Fibroblast of the aortic adventitia (primary cell): ENCODE data around the gene TOPBP1. TPM values are rescaled to one million over a fixed set of nuclear protein-coding genes. Genes with fewer than 3 reads are reported as not detected.
"Not testable (repeated sequence)": the region's sequence is repeated elsewhere in the genome, so short reads cannot be mapped to it uniquely, and the experiment has no call there.

Experiments used
- DNase-seq: peaks from one replicate; pipeline ENCODE4 v3.0.0-alpha.2; 2010; ENCODE audit warnings: low read depth
- H3K4me3 ChIP-seq: 2 replicates; pipeline ENCODE4 v1.5.1; 2011; ENCODE audit warnings: low read depth, mild to moderate bottlenecking, control low read depth, low read length, moderate library complexity
- total RNA-seq: library from RNA; depleted of rRNA; stranded (reverse); fragments of >200 nt; gene quantifications from 2 replicates; pipeline ENCODE4 v1.2.3, GENCODE V29; 2012; ENCODE audit warnings: low replicate concordance
- TF ChIP-seq, protein P1 (sequence below): IDR thresholded peaks from 2 replicates; pipeline ENCODE4 v1.5.1; 2011; ENCODE audit warnings: mild to moderate bottlenecking, low read length, control low read depth, inconsistent platforms; ENCODE audit not compliant: insufficient read depth

TOPBP1 gene
- total RNA-seq, 1 donor = 60.3 TPM

DNA sequence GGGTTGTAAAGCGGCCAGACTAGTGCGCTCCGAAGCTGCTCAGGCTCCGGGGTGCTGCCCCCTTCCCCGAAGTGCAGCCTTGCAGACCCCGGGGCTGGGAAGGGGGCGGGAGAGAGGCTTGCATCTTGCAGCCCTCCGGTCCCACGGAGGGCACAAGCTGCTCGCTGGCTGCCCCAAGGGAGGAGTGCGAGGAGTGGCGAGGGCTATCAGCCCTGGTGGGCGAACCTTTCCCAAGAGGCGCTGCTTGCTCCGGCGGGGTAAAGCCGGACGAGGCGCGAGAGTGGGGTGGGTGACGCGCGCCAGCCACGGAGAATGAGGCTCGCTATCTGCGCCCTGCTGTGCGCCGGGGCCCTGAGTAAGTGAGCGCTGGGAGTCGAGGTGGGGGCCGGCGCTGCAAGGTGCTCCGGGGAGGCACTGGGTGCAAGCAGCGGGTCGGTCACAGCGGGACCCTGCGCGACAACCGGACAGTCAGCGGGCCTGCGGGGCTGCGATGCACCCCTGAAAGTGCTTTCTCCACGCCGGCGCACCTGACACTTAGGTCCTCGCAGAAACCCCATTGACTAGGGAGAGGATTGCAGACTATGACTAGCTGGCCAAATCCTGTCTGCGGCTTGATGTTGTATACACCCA, 12.7 kb upstream of the TOPBP1 start:
- H3K4me3 ChIP-seq = no peak overlapping the region
- TF ChIP-seq, protein P1, sequence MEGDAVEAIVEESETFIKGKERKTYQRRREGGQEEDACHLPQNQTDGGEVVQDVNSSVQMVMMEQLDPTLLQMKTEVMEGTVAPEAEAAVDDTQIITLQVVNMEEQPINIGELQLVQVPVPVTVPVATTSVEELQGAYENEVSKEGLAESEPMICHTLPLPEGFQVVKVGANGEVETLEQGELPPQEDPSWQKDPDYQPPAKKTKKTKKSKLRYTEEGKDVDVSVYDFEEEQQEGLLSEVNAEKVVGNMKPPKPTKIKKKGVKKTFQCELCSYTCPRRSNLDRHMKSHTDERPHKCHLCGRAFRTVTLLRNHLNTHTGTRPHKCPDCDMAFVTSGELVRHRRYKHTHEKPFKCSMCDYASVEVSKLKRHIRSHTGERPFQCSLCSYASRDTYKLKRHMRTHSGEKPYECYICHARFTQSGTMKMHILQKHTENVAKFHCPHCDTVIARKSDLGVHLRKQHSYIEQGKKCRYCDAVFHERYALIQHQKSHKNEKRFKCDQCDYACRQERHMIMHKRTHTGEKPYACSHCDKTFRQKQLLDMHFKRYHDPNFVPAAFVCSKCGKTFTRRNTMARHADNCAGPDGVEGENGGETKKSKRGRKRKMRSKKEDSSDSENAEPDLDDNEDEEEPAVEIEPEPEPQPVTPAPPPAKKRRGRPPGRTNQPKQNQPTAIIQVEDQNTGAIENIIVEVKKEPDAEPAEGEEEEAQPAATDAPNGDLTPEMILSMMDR = no peak
- no peak for DNase-seq

DNA sequence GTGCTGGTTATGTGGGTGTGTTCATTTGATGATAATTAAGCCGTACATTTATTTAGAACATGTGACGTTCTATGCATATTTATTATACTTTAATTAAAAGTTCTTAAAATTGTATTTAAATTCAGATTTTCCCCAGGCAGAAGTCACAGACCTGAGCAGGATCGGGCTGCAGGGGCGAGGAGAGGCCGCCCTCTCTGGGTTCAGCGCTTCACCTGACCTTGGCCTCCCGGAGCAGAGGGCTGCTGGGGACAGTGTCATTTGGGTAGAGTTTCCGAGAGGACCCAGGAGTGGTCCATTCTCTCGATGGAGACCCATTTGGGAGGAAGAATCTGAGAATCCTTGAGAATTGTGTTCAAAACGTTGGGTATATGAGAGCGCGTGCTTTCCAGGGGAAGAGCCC, 12.0 kb upstream of the TOPBP1 start:
- TF ChIP-seq, protein P1 = no peak
- H3K4me3 ChIP-seq = no peak overlapping the region
- no peak for DNase-seq

DNA sequence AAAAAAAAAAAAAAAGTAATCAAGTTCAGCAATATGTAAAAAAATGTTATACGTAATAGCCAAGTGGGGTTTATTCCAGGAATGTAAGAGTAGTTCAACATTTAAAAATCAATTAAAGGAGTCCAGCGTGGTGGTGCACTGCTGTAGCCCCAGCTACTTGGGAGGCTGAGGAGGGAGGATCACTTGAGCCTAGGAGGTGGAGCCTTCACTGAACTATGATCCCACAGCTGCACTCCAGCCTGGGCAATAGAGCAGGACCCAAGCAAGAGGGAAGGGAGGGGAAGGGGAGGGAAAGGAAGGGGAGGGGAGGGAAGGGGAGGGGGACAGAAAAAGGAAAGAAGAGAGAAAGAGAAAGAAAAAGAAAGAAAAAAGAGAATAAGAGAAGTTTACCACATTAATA, 10.7 kb upstream of the TOPBP1 start:
- no peak overlapping the region for H3K4me3 ChIP-seq
- no peak for DNase-seq
- TF ChIP-seq, protein P1 = no peak

DNA sequence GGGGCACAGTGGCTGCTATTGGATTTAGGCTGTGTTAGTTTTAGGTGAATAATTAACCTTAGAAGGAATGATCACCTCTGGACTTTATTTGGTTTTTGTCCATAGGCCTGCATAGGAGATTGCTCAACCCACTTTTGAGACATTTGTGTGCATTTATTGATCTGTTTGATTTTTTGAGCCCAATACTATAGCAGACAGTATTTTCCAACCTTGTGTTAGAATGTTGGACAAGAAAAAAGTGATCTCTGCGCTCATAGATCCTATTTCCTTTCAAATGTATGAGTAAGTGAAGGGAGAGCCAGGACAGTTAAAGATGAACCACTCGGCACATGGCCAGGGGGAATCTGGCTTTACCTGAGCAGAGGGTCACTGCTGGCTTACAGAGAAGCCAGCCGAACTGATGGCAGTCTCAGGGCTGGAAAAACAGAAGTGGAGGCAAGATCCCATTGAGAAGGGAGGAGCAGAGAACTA, 8.8 kb upstream of the TOPBP1 start:
- H3K4me3 ChIP-seq = no peak overlapping the region
- no peak for DNase-seq
- TF ChIP-seq, protein P1 = no peak

DNA sequence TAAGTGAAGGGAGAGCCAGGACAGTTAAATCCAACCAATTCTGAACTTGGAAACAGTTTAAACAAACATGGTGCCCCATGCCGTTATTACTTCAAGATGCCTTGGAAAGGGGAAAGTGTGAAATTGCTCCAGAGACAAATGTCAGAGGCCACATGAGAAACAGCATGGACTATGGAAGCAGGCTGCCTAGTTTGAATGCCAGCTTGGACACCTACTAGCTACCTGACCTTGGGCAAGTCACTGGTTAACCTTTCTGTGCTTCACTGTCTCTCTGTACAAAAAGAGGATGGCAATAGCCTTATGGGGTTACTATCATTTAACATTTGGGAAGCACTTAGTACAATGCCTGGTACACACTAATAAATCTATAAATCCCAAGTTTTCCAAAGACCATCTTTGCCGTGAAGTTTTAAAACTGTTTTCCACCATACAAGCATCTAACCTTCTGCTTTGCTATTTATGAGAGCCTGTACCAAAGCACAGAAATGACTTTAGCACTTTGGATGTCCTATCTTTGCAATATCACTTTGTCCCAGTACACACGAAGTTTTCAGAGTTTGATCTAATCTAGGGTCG, 8.3 kb upstream of the TOPBP1 start:
- TF ChIP-seq, protein P1 = no peak
- no peak for DNase-seq
- no peak overlapping the region for H3K4me3 ChIP-seq

DNA sequence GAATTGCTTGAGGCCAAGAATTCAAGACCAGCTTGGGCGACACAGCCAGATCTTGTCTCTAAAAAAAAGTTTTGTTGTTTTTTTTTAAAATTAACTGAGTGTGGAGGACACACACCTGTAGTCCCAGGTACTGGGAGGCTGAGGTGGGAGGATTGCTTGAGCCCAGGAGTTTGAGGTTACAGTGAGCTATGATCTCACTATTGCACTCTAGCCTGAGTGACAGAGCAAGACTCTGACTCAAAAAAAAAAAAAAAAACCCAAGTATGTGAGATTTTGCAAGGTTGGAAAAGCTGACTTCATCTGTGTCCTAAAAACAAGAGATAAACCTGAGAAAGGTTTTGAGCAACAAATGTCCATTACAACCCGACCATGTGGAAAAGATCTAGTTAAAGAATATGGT, 5.4 kb upstream of the TOPBP1 start:
- no peak overlapping the region for H3K4me3 ChIP-seq
- DNase-seq = no peak
- TF ChIP-seq, protein P1 = no peak

DNA sequence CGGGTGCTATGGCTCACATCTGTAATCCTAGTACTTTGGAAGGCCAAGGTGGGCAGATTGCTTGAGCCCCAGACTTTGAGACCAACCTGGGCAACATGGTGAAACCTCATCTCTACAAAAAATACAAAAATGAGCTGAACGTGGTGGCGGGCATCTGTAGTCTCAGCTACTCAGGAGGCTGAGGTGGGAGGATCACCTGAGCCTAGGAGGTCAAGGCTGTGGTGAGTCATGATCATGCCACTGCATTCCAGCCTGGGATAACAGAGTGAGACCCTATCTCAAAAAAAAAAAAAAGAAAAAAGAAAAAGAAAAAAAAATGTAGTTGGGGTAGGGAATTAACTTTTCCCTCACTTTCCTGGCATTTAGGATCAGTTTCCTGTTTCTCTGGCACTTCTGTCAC, 3.4 kb upstream of the TOPBP1 start:
- H3K4me3 ChIP-seq, DNase-seq: not testable (repeated sequence)
